HG02981 (cell line): Measurements from ENCODE around the gene LAIR1.
"Not testable (repeated sequence)": the region's sequence is repeated elsewhere in the genome, so short reads cannot be mapped to it uniquely, and the experiment has no call there.

Source experiments
- ATAC-seq: cut with Tn5 transposase; IDR thresholded peaks from one replicate; pipeline ENCODE4 v1.9.1; 2021; ENCODE audit warnings: mild to moderate bottlenecking, moderate library complexity; ENCODE audit not compliant: unreplicated experiment

The LAIR1 gene

DNA sequence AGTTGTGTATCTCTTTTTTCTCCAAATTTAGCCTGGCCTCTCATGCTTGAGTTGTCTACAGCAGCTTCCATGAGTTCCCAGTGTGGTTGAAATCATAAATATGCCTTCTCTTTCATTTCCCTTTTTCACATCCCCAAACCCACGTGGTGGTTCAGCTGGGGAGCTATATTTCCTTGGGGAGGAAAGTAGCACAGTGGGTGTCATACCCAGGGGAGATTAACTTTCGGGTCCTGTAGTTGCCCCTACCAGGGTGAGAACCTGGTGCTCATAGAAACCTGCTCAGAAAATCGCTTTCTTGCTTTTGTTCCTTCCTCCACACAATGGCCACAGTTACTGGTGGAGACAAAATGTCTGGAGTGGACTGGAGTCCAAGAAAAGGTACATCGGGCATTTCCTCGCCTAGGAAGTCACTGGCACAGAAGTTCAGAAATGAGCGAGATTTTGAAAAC lies 18.8 kb downstream of the LAIR1 start:
- ATAC-seq: no peak

DNA sequence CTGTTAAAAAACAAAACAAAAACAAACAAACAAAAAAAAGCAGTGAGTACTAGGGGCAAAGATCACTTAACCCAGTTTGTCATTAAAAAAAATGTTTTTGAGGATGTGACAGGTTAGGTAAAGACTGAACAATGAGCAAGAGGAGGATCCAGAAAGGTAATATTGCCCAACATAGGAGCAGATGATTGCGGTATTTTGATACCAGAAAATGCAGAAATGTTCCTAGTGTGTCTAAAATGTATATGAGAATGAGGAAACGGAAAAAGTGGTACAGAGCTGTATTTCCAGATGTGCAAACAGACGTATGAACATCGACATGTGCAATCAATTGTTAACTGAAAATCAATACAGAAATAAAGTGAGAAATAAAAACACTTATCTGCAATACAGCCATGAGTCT lies 20.9 kb downstream of the LAIR1 start:
- ATAC-seq: no peak

DNA sequence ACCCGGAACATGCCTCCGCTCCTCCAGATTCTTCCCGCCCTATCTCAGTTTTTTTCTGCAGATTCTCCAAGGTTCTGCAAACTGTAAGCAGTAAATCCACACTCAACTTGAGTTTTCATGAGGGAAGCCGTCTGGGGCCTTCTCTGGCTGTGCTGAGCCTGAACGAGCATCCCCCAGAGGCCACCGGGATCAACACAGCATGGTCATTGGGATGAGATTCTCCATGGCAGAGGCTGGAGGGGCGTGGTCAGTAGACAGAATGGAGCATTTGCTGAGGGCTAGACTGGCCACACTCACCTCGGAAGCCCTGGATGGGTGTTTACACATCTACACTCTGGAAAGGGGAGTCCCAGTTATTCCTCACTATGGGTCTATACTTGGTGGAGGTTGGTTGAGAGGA lies 23.4 kb downstream of the LAIR1 start:
- no peak for ATAC-seq

DNA sequence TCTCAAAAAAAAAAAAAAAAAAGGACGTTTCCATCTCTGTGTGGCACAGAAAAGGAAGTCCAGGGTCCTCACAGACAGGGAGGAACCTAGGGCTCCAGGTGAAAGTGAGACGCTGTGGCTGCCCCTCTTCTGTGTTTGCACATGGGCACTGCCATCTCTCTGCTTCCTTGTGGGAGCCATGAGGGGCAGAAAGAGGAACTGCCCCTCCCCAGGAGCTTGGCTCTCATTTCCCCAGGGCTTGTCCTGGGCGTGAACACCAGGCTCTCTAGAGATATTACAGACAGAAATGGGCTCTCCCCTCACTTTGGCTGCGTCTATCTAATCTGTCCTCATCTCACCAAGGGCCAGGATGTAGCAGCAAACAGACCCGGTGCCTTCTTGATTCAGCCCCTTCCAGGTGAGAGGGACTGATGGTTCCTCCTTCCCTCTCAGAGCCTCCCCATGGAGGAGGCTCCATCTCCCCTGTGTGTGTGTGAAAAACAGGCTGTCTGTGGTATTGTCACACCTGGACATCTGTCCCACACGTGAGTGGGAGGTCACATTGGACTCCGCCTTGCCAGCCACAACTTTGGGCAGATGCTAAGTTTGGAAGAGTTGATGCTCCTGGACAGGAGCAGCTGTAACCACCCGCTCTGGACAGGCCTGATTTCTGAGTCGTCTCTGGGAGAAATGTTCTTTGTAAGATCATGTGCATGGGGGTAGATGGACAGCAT lies 24.9 kb downstream of the LAIR1 start:
- no peak for ATAC-seq

DNA sequence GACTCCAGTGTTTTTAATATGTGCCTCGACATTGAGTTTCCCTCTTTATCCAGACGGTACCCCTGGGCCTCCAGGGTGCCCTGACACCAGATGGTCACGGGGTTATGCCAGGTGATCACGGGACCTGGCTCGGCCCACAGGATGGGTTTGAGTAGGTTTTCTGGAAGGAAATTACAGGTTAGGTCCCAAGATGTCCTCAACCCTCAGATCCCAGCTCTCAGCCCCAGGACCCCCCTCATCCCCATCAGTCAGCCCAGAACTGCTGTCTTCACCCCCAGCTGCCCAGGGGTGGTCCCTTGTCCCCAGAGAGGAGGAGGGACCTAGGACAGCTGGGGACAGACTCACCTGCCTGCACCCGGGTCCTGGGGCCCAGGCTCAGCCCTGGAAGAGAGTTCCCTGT lies 26.2 kb downstream of the LAIR1 start:
- ATAC-seq: no peak

DNA sequence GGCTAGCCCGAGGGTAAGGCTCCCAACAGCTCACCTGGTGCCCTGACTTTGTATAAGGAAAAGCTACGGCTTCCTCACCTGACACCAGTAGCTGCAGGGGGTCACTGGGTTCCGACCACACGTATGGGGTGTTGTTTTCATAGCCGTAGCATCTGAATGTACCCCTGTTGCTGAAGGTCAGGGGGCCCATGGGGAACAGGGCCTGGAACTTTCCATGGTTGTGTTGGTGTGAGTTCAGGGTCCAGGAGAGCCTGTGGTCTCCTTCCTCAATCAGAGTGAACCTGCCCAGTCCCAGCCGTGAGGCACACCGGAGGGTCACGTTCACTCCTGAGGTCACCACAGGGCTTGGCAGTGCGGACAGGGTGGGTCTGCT lies 26.9 kb downstream of the LAIR1 start:
- no peak for ATAC-seq

DNA sequence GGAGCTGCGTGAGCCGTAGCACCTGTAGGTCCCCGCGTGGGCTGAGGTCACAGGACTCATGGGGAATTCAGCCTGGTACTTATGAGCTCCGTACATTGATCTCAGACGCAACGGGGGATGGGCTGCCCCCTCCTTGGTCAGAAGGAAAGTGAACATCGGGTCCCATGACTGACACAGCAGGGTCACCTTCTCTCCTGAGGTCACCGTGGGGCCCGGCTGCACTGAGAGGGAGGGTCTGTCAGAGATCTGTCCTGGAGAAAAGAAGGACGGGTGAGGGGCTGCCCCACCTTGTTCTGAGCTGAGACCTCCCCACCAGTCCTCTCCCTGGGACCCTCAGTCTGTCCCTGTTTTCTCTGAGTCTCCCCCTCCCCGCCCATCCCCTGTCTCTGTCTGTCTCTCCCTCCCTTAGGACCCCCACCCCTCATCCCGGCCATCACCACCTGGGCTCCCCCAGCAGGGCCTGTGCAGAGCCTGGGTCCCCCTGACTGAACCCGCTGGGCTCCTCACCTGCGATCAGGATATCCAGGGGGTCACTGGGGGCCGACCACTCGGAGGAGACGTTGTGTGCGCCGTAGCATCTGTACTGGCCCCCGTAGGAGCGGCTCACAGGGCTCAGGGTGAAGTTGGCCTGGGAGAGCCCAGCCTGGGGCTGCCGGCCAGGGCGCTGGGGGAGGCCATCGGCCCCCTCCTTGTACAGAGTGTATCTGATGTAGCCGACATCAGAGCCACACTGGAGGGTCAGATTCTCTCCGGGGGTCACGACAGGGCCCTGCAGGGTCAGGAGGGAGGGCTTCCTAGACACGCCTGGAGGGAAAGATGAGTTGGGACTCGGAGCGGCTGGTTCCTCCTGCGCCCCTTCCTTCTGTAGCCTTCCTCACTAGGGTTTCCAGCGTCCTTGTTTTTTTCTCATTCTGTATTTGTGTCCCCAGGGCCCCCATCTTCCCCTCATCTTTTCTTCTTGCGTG lies 27.6 kb downstream of the LAIR1 start:
- ATAC-seq: no peak

DNA sequence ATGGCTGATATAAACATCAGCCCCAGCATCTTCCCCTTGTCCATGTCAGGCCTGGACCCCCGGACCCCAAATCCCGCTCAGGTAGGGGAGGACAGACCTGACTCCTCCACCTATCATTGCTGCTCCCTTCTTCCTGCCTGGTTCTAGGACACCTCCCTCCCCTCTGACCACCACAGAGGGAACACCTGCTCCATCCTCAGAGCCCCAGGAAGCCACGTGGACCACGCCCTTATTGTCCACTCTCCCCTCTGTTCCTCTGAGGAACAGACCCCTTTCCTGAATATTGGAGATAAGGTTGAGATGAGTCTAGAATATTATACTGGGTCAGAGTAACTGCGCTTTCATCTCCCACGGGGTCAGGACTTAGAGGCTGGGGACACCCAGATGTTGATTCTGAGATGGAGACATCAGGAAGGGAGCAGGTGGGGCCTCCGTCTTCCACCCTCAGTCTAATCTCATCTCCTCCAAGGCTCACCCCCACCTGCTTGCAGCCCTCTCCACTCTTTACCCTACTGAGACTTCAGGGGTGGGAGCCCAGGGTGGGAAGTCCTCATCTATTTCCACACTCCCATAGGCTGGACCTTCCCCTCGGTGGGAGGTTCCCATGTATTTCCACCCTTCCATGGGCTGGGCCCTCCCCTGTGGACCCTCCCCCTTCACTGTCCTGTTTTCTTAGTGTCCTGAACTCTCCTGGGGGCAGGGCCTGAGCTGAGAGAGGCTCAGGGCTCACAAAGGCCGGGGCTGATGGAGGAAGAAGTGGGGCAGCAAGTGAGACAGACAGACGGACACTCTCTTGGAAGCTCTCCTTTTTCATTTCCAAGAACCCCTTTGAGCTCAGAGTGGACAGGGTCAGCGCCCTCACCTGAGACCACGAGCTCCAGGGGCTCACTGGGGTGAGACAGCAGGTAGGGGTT lies 28.5 kb downstream of the LAIR1 start:
- no peak for ATAC-seq

DNA sequence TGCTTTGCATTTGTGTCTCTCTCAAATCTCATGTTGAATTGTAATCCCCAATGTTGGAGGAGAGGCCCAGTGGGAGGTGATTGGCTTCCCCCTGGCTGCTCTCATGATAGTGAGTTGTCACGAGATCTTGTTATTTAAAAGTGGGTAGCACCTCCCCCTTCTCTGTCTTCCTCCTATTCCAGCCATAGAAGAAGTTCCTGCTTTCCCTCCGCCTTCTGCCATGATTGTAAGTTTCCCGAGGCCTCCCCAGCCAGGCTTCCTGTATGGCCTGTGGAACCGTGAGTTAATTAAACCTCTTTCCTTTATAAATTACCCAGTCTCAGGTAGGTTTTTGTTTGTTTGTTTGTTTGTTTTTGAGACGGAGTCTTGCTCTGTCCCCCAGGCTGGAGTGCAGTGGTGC lies 29.6 kb downstream of the LAIR1 start:
- ATAC-seq: no peak

DNA sequence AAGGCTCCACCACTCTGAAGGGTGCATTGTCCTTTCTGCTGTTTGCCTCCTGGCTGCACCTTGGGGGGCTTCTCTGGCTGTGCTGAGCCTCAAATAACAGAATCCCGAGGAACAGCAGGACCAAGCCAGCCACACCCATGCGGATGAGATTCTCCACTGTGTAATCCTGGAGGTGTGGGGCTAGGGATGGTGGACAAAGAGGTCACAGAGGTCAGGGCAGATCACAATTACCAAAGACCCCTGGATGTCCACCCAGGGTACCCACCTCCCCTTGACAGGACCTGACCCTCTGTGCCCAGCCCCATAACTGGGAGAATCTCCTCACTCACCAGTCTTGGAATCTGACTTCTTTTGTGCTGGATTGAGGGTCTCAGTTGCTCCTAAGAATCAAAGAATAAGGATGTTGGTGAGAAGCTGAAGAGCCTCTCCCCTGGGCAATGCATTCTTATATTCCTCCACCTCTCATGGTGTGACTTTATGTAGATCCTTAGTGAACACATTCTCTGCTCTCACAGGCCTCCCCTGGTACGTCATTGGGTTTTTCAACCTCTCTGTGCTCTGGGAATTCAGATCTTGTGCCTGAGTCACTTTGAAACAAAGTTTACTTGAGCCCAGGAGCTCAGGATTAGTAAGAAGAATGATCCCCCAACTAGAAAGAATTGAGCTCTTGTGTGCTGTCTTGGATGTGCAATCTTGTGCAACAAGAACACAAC lies 31.0 kb downstream of the LAIR1 start:
- ATAC-seq: no peak

DNA sequence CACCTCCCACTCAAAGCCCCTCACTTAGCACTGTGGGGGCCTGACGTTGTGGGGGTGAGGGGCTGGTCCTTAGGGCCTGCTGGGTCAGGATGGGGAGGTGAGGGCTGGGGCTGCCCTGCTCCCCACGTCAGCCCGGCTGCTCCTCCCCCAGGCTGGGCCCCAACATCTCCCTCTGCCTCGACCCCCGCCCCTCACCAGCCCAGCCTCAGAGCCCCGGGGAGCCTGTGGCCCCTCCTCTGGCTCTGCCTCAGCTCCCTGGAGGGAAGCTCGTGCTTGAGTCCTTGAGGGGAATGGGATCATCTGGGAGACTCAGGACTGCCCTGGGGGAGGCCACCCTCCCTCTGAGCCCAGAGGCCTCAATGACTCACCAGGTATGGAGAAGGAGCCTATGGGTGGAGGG lies 32.6 kb downstream of the LAIR1 start:
- ATAC-seq: no peak

DNA sequence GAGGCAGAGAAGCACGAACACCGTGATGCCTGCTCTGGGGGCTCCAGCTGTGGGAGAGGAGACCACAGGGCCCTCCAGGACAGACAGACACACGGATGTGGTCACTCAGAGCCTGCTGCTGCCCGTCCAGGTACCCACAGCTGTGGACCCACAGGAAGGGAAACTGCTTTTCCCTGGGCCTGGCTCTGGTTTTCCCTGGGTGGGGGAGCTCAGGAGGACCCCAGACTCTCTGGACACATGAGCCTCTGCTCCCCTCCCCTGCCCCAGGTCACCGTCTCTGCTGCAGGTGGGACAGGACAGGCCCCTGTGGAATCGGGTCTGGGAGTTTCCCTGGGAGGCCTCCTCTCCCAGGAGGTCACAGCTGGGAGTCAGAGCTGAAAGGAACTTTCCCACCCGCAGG lies 33.1 kb downstream of the LAIR1 start:
- no peak for ATAC-seq

DNA sequence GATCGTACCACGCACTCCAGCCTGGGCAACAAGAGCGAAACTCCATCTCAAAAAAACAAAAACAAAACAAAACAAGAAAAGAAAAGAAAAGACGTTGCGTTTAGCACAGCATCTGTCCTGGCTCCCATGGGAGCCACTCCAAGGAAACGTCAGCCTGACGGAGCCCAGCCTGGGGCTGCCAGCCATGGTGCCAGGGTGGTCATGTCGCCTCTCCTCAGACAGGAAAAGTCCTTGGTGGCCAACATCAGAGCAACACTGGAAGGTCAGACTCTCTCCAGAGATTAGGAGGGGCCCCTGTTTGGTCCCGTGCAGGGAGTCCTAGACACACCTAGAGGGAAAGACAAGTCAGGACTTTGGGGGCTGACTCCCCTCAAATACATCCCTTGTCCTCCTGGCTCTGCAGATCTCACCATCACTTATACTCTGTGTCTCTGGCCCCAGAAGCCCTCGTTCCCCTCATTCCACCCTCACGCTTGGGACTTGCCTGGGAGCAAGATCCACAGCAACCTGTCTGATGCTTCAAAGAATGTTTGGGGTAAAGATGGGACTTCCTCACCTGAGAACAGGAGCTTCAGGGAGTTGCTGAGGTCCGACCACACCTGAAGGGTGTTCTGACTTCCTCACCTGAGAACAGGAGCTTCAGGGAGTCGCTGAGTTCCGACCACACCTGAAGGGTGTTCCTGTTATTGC lies 35.1 kb downstream of the LAIR1 start:
- no peak for ATAC-seq

DNA sequence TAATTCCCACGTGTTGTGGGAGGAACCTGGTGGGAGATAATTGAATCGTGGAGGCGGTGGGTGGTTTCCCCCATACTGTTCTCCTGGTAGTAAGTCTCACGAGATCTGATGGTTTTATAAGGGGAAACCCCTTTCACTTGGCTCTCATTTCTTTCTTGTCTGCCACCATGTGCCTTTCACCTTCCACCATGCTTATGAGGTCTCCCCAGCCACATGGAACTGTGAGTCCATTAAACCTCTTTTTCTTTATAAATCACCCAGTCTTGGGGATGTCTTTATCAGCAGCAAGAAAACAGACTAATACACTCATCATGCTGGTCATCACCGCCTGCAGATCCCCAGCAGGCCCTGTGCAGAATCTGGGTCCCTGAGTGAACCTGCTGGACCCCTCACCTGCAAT lies 36.0 kb downstream of the LAIR1 start:
- ATAC-seq: not testable (repeated sequence)

DNA sequence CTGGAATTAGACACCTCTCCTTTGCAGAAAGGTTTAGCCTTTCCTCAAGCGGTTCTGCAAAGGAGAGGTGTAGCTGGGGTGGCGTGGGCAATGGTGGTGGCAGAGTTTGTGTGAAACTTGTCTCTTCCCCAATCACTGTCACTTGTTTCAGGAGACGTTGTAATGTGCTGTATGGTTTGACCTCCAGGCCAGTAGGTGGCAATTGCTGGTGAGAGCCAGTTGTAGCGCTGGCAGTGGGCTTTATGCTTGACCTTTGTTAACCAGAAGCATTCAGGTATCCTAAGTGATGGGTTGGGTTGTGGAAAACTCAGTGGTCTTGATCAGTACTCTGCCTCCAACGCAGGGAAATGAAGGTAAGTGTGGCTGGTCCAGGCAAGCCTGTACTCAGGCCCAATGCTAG lies 39.1 kb downstream of the LAIR1 start:
- no peak for ATAC-seq

DNA sequence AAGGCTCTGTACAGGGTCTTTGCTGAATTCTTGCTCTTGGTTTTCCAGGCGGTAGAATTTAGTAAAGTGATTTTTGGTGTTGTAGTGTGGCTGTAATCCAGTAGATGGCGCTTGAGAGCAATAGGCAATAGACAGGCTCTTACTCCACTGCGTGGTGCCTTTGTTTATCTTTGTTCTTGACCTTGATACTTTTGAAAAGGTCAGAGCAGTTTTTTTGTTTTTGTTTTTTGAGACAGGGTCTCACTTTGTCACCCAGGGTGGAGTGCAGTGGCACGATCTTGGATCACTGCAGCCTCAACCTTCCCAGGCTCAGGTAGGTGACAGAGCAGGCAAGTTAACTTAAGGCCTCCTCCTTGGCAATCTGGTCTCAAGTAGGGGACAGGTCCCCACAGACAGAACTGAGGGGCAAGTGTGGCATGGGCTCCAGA lies 39.5 kb downstream of the LAIR1 start:
- no peak for ATAC-seq

DNA sequence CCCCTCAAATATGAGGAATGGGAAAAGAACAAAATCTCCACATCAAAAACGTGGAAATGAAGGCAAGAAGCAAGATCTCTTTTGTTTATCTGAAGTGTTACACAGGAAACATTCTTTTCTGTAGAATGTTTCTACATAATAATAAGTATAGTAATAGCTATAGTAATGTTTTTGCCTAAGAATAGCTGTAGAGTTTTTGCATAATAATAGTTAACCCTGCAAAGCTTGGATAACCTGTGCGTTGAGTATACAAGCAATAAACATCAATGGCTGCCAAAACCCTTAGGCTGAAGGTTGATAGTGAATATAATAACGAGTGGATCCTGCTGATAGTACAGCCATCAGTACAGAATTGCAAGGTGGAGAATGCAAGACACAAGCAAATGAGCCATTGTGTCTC lies 40.7 kb downstream of the LAIR1 start:
- no peak for ATAC-seq

DNA sequence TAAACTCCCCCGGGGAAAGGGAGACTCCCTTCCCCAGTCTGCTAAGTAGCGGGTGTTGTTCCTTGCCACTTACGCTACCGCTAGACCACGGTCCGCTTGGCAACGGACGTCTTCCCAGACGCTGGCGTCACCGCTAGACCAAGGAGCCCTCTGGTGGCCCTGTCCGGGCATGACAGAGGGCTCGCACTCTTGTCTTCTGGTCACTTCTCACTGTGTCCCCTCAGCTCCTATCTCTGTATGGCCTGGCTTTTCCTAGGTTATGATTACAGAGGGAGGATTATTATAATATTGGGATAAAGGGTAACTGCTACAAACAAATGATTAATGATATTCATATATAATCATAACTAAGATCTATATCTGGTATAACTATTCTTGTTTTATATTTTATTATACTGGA lies 41.8 kb downstream of the LAIR1 start:
- not testable (repeated sequence) for ATAC-seq

DNA sequence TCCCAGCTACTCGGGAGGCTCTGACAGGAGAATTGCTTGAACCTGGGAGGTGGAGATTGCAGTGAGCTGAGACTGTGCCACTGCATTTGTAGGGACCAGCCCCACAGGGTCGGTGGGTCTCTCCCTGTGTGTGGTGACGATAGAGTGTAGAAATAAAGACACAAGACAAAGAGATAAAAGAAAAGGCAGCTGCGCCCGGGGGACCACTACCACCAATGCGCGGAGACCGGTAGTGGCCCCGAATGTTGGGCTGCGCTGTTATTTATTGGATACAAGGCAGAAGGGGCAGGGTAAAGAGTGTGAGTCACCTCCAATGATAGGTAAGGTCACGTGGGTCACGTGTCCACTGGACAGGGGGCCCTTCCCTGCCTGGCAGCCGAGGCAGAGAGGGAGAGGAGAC lies 42.4 kb downstream of the LAIR1 start:
- not testable (repeated sequence) for ATAC-seq
